ENCODE results near the gene KCNH6. TPM values are rescaled to one million over a fixed set of nuclear protein-coding genes. Genes with fewer than 3 reads are reported as not detected.

KCNH6 gene
- polyA plus RNA-seq, 1 of the 3 experiments (the other 2 are of a cell fraction): 0.15 TPM

- TF ChIP-seq IRF3 (IDR thresholded peaks at IDR 0.05; ENCODE audit: low read depth, low read length): no peak
- no peak for TF ChIP-seq RXRA (IDR thresholded peaks at IDR 0.05; ENCODE audit: borderline replicate concordance, low read depth)
Observed at GRCh38 chr17:63531022-63531965, 8.1 kb downstream of the KCNH6 start (continued).

- CTCF ChIA-PET: interaction anchor here (0.6 to 1.2 kb wide), 6 partner anchors 10 to 773 kb away, joined by 3 to 5 read pairs (median 3); no protein-coding TSS in a partner anchor
- H2AFZ ChIP-seq (ENCODE audit: low read depth): no peak overlapping the region
- DNase-seq: no peak
- no peaks in the 10 kb centered on the region for H3K9me2 ChIP-seq
- no peak overlapping the region for H3K27ac ChIP-seq (ENCODE audit: low read depth in 2 of 2, low read length in 1 of 2)
- H3K27me3 ChIP-seq (ENCODE audit: insufficient read depth): peaks cover 9% of the 10 kb centered on the region; the same call in 1 of the 2 replicates
- no peaks in the 10 kb centered on the region for H3K9me3 ChIP-seq
- no peaks in the 10 kb centered on the region for H3K79me2 ChIP-seq (ENCODE audit: insufficient read depth)
- 81% methylated on average over 20 of the region's 20 CpGs for WGBS (ENCODE audit: low lambda C conversion rate)
- no peaks in the 10 kb centered on the region for H3K36me3 ChIP-seq (replicated peaks in 1 of 2; ENCODE audit: control insufficient read depth in 1 of 2, insufficient read depth in 2 of 2, low read length in 1 of 2)
- peaks cover 0 to 31% of the 10 kb centered on the region in 2 experiments; a peak in 1 of 4 replicates for H3K4me1 ChIP-seq (ENCODE audit: control insufficient read depth in 1 of 2, insufficient read depth in 2 of 2, low read depth in 1 of 2, low read length in 1 of 2)
- no peaks in the 10 kb centered on the region for H4K20me1 ChIP-seq (ENCODE audit: insufficient read depth)
- no peaks in the 10 kb centered on the region for H3F3A ChIP-seq (replicated peaks; ENCODE audit: insufficient read depth)
- H3K9ac ChIP-seq: no peak overlapping the region
- no peak overlapping the region for H3K4me3 ChIP-seq (ENCODE audit: low read depth in 2 of 2, low read length in 1 of 2)
- POLR2A ChIA-PET: interaction anchor here (1.0 kb wide), 1 partner anchor 114 kb away, joined by 3 read pairs; no protein-coding TSS in a partner anchor
- H3K4me2 ChIP-seq: no peak overlapping the region
- no peak for TF ChIP-seq CHD2 (IDR thresholded peaks at IDR 0.05; ENCODE audit: low read length, partially characterized antibody)
- TF ChIP-seq, protein P1, sequence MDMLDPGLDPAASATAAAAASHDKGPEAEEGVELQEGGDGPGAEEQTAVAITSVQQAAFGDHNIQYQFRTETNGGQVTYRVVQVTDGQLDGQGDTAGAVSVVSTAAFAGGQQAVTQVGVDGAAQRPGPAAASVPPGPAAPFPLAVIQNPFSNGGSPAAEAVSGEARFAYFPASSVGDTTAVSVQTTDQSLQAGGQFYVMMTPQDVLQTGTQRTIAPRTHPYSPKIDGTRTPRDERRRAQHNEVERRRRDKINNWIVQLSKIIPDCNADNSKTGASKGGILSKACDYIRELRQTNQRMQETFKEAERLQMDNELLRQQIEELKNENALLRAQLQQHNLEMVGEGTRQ (IDR thresholded peaks at IDR 0.05; ENCODE audit: borderline replicate concordance, low read depth, low read length): no peak
- TF ChIP-seq TAF1 (IDR thresholded peaks at IDR 0.05; ENCODE audit: borderline replicate concordance, low read depth, low read length): no peak
- TF ChIP-seq GATA2 (CRISPR knock-in tag; IDR thresholded peaks at IDR 0.05): no peak
- TF ChIP-seq, protein P2, sequence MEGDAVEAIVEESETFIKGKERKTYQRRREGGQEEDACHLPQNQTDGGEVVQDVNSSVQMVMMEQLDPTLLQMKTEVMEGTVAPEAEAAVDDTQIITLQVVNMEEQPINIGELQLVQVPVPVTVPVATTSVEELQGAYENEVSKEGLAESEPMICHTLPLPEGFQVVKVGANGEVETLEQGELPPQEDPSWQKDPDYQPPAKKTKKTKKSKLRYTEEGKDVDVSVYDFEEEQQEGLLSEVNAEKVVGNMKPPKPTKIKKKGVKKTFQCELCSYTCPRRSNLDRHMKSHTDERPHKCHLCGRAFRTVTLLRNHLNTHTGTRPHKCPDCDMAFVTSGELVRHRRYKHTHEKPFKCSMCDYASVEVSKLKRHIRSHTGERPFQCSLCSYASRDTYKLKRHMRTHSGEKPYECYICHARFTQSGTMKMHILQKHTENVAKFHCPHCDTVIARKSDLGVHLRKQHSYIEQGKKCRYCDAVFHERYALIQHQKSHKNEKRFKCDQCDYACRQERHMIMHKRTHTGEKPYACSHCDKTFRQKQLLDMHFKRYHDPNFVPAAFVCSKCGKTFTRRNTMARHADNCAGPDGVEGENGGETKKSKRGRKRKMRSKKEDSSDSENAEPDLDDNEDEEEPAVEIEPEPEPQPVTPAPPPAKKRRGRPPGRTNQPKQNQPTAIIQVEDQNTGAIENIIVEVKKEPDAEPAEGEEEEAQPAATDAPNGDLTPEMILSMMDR (IDR thresholded peaks at IDR 0.05): no peak
- no peak for TF ChIP-seq IRF3 (IDR thresholded peaks at IDR 0.05; ENCODE audit: low read depth, low read length)
- TF ChIP-seq TEAD4 (IDR thresholded peaks at IDR 0.05; ENCODE audit: borderline replicate concordance, insufficient read depth): no peak
- TF ChIP-seq NRF1 (IDR thresholded peaks at IDR 0.05; ENCODE audit: low read depth, low read length): no peak
- no peak for TF ChIP-seq RXRA (IDR thresholded peaks at IDR 0.05; ENCODE audit: borderline replicate concordance, low read depth)
- TF ChIP-seq FOSL2 (IDR thresholded peaks at IDR 0.05; ENCODE audit: borderline replicate concordance, low read depth): no peak
- no peak for TF ChIP-seq POLR2AphosphoS5 (IDR thresholded peaks at IDR 0.05; ENCODE audit: low read depth, low read length)
- TF ChIP-seq YY1 (IDR thresholded peaks at IDR 0.05; ENCODE audit: low read depth): no peak
- TF ChIP-seq SMC3 (IDR thresholded peaks at IDR 0.05; ENCODE audit: low read depth, low read length): no peak
- no peak for TF ChIP-seq JUND (IDR thresholded peaks at IDR 0.05)
- TF ChIP-seq GABPA (IDR thresholded peaks at IDR 0.05; ENCODE audit: low read depth): no peak
- no peak for TF ChIP-seq RCOR1 (IDR thresholded peaks at IDR 0.05; ENCODE audit: low read length)
- no peak for TF ChIP-seq EZH2phosphoT487 (IDR thresholded peaks at IDR 0.05; ENCODE audit: borderline replicate concordance, low read depth)
Observed at GRCh38 chr17:63533433-63534077, 10.4 kb downstream of the KCNH6 start.

All from SK-N-SH (cell line).